NOMO-1 treated with dmso at 0.1 percent for 144 hours (cell line): Measurements from ENCODE around the gene MRPL24.
A peak's percentile ranks its signal among the peaks of the same experiment; 100 is the strongest.
"Not testable (repeated sequence)": the region's sequence is repeated elsewhere in the genome, so short reads cannot be mapped to it uniquely, and the experiment has no call there.

Source experiments
- DNase-seq: peaks from one replicate; lab custom pipeline; 2025; ENCODE audit not compliant: unreplicated experiment; lab: John Stamatoyannopoulos, UW

Gene MRPL24

GRCh38 chr1:156740741-156741480 is at the start of gene MRPL24:
Gene MRPL24, minus strand, starts transcription at chr1:156741088. Its CDS starts 2,384 bp downstream, at chr1:156738704.
- peak; percentile 99 for DNase-seq

- no peak for DNase-seq
Observed at GRCh38 chr1:156789621-156790318, 48.9 kb upstream of the MRPL24 start.

- no peak for DNase-seq
Observed at GRCh38 chr1:156788136-156788535, 47.2 kb upstream of the MRPL24 start.

GRCh38 chr1:156786640-156787039 is 45.8 kb upstream of the MRPL24 start:
- no peak for DNase-seq

- no peak for DNase-seq
Observed at GRCh38 chr1:156785458-156785857, 44.6 kb upstream of the MRPL24 start.

- no peak for DNase-seq
Observed at GRCh38 chr1:156781585-156782186, 40.8 kb upstream of the MRPL24 start.

GRCh38 chr1:156777573-156777972 is 36.7 kb upstream of the MRPL24 start:
- DNase-seq: no peak

GRCh38 chr1:156776942-156777341 is 36.1 kb upstream of the MRPL24 start:
- no peak for DNase-seq

- no peak for DNase-seq
Observed at GRCh38 chr1:156775799-156776198, 34.9 kb upstream of the MRPL24 start.

GRCh38 chr1:156773607-156774006 is 32.7 kb upstream of the MRPL24 start:
- no peak for DNase-seq

GRCh38 chr1:156772728-156773497 is 32.0 kb upstream of the MRPL24 start:
- no peak for DNase-seq

- no peak for DNase-seq
Observed at GRCh38 chr1:156772222-156772621, 31.3 kb upstream of the MRPL24 start.

GRCh38 chr1:156768610-156769295 is 27.9 kb upstream of the MRPL24 start:
- no peak for DNase-seq

- DNase-seq: no peak
Observed at GRCh38 chr1:156767879-156768604, 27.2 kb upstream of the MRPL24 start.

GRCh38 chr1:156767101-156767878 is 26.4 kb upstream of the MRPL24 start, which contains the start of gene PRCC:
Gene PRCC, plus strand, starts transcription at chr1:156767535. Its CDS starts 237 bp downstream, at chr1:156767772.
- DNase-seq: peak; percentile 100

- no peak for DNase-seq
Observed at GRCh38 chr1:156766298-156767100, 25.6 kb upstream of the MRPL24 start.

GRCh38 chr1:156765666-156766065 is 24.8 kb upstream of the MRPL24 start:
- DNase-seq: peak; percentile 61

GRCh38 chr1:156765136-156765535 is 24.2 kb upstream of the MRPL24 start:
- DNase-seq: not testable (repeated sequence)

- no peak for DNase-seq
Observed at GRCh38 chr1:156760796-156761104, 19.9 kb upstream of the MRPL24 start.
